HepG2 (cell line): Measurements from ENCODE around the gene CSNK1D. TPM values are rescaled to one million over a fixed set of nuclear protein-coding genes. Genes with fewer than 3 reads are reported as not detected.

Experiments
- BHLHE40 ChIP-seq: IDR thresholded peaks from 2 replicates; pipeline ENCODE4 v1.6.1; 2011; ENCODE audit warnings: low read length, improper control_type of control experiment
- DDIT3 ChIP-seq: sonication (generic); formaldehyde crosslinking; IDR thresholded peaks from 2 replicates; pipeline ENCODE4 v1.4.0; 2020; ENCODE audit warnings: mild to moderate bottlenecking, missing genetic modification reagents
- EEA1 ChIP-seq: sonication (generic); formaldehyde crosslinking; IDR thresholded peaks from 2 replicates; pipeline ENCODE4 v1.5.1; 2020; ENCODE audit warnings: mild to moderate bottlenecking, missing genetic modification reagents, borderline replicate concordance
- KDM3A ChIP-seq: IDR thresholded peaks from 2 replicates; pipeline ENCODE4 v1.6.1; 2018; ENCODE audit warnings: low read depth, missing compliant biosample characterization
- MBNL3 ChIP-seq: fragments of 250-450 bp; sonication (Bioruptor Pico); conservative IDR thresholded peaks from 2 replicates; pipeline ENCODE4 v1.8.0; 2022; ENCODE audit warnings: mild to moderate bottlenecking, inconsistent platforms
- NPAS2 ChIP-seq: sonication (generic); formaldehyde crosslinking; IDR thresholded peaks from 2 replicates; pipeline ENCODE4 v1.8.0; 2022; ENCODE audit warnings: mild to moderate bottlenecking, missing genetic modification reagents, borderline replicate concordance
- ZBTB37 ChIP-seq: sonication (generic); formaldehyde crosslinking; IDR thresholded peaks from 2 replicates; pipeline ENCODE4 v1.4.0; 2020; ENCODE audit warnings: mild to moderate bottlenecking, missing genetic modification reagents
- ZNF317 ChIP-seq: sonication (generic); formaldehyde crosslinking; IDR thresholded peaks from 2 replicates; pipeline ENCODE4 v1.5.0; 2020; ENCODE audit warnings: mild to moderate bottlenecking, missing genetic modification reagents
- ZNF563 ChIP-seq: sonication (generic); formaldehyde crosslinking; IDR thresholded peaks from 2 replicates; pipeline ENCODE4 v1.8.0; 2022; ENCODE audit warnings: mild to moderate bottlenecking, moderate library complexity, missing genetic modification reagents
- ZNF598 ChIP-seq: sonication (generic); formaldehyde crosslinking; IDR thresholded peaks from 2 replicates; pipeline ENCODE4 v1.5.1; 2020; ENCODE audit warnings: mild to moderate bottlenecking, missing genetic modification reagents, borderline replicate concordance
- ZNF737 ChIP-seq: sonication (generic); formaldehyde crosslinking; IDR thresholded peaks from 2 replicates; pipeline ENCODE4 v1.5.0; 2020; ENCODE audit warnings: missing genetic modification reagents, mild to moderate bottlenecking, borderline replicate concordance
- polyA plus RNA-seq, 8 experiments: library from polyadenylated mRNA; depleted of rRNA in 3 of 8; stranded (reverse) in 7 of 8; unstranded in 1 of 8; fragments of >200 nt; fragmentation: Illumina TruSeq in 4 of 8; extraction: Trizol in 4 of 8; gene quantifications; 2 replicates each; pipeline versions ENCODE4 v1.2.1 to v1.2.3, GENCODE V29; 2011 to 2016; ENCODE audit warnings: low read depth in 4 of 8, missing spikeins in 1 of 8, mixed read lengths in 1 of 8; ENCODE audit not compliant: insufficient read depth in 1 of 8
- total RNA-seq, 5 experiments: library from RNA; depleted of rRNA; stranded (reverse); fragments of >200 nt; fragmentation: Illumina TruSeq; extraction: Trizol; gene quantifications; 2 replicates each; pipeline ENCODE4 v1.2.3, GENCODE V29; 2016; ENCODE audit warnings: low read depth in 1 of 5
- TF ChIP-seq, protein P1 (sequence below): sonication (generic); formaldehyde crosslinking; IDR thresholded peaks from 2 replicates; pipeline ENCODE4 v1.4.0; 2020; ENCODE audit warnings: missing genetic modification reagents
- TF ChIP-seq, protein P2 (sequence below): sonication (generic); formaldehyde crosslinking; IDR thresholded peaks from one replicate; pipeline ENCODE4 v1.5.1; 2020; ENCODE audit warnings: mild to moderate bottlenecking, missing genetic modification reagents; ENCODE audit errors: not compliant biosample characterization
- TF ChIP-seq, protein P3 (sequence below): sonication (generic); formaldehyde crosslinking; IDR thresholded peaks from 2 replicates; pipeline ENCODE4 v1.8.0; 2022; ENCODE audit warnings: low read depth, missing genetic modification reagents

Gene CSNK1D
- total and polyA plus RNA-seq, 2 of the 13 experiments (the other 11 are each of a cell fraction or from before 2014, with no cell fraction given): 31.5 to 128 TPM

DNA sequence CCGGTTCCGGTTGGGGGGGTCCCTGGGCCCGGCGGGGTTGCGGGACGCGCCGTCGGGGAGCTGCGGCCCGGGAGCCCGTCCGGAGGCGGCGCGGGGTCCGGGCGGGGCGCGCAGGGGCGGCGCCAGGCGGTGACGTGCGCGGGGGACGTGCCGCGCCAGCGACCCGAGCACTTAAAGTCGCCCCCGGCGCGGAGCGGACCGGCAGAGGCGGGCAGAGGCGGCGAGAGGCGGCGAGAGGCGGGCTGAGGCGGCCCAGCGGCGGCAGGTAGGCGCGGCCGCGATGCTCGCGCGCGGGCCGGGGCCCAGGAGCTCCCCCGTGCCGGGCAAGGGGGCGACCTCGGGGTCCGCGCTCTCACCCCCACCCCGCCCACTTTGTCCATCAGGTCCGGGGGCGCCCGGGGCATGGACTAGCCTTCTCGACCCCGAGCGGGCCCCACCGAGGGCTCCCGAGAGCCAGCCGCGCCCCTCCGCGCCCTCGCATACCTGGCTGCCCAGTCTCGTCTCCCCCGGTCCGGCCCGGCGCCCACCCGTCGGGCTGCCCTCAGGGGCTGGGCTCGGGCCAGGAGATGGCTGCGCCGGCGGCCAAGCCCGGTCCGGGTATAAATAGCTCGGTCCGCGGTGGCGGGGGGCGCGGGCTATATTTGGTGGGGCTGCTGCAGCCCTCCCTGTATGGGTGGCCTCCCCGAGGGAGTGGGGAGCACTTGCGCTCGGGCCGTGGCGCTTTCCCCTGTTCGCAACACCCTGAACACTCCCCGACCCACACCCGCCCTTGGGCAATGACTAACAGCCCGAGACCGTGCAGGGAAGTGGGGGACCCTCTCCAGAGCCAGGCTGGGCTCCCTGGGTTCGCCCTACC lies 44.4 kb downstream of the CSNK1D start, which contains the start of gene SLC16A3 (continued):
- TF ChIP-seq MBNL3 (CRISPR knock-in tag): no peak
- TF ChIP-seq KDM3A (CRISPR knock-in tag): 0 out of 2 replicates have a peak, but pooled peaks have one; percentile 8
- no peak for TF ChIP-seq BHLHE40
- TF ChIP-seq NPAS2 (CRISPR knock-in tag): no peak
- TF ChIP-seq, protein P1, sequence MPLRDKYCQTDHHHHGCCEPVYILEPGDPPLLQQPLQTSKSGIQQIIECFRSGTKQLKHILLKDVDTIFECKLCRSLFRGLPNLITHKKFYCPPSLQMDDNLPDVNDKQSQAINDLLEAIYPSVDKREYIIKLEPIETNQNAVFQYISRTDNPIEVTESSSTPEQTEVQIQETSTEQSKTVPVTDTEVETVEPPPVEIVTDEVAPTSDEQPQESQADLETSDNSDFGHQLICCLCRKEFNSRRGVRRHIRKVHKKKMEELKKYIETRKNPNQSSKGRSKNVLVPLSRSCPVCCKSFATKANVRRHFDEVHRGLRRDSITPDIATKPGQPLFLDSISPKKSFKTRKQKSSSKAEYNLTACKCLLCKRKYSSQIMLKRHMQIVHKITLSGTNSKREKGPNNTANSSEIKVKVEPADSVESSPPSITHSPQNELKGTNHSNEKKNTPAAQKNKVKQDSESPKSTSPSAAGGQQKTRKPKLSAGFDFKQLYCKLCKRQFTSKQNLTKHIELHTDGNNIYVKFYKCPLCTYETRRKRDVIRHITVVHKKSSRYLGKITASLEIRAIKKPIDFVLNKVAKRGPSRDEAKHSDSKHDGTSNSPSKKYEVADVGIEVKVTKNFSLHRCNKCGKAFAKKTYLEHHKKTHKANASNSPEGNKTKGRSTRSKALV (CRISPR knock-in tag): no peak; the same call in 1 of the 2 replicates
- no peak for TF ChIP-seq DDIT3 (CRISPR knock-in tag)
- TF ChIP-seq ZNF563 (CRISPR knock-in tag): no peak
- no peak for TF ChIP-seq ZNF737
- TF ChIP-seq, protein P2, sequence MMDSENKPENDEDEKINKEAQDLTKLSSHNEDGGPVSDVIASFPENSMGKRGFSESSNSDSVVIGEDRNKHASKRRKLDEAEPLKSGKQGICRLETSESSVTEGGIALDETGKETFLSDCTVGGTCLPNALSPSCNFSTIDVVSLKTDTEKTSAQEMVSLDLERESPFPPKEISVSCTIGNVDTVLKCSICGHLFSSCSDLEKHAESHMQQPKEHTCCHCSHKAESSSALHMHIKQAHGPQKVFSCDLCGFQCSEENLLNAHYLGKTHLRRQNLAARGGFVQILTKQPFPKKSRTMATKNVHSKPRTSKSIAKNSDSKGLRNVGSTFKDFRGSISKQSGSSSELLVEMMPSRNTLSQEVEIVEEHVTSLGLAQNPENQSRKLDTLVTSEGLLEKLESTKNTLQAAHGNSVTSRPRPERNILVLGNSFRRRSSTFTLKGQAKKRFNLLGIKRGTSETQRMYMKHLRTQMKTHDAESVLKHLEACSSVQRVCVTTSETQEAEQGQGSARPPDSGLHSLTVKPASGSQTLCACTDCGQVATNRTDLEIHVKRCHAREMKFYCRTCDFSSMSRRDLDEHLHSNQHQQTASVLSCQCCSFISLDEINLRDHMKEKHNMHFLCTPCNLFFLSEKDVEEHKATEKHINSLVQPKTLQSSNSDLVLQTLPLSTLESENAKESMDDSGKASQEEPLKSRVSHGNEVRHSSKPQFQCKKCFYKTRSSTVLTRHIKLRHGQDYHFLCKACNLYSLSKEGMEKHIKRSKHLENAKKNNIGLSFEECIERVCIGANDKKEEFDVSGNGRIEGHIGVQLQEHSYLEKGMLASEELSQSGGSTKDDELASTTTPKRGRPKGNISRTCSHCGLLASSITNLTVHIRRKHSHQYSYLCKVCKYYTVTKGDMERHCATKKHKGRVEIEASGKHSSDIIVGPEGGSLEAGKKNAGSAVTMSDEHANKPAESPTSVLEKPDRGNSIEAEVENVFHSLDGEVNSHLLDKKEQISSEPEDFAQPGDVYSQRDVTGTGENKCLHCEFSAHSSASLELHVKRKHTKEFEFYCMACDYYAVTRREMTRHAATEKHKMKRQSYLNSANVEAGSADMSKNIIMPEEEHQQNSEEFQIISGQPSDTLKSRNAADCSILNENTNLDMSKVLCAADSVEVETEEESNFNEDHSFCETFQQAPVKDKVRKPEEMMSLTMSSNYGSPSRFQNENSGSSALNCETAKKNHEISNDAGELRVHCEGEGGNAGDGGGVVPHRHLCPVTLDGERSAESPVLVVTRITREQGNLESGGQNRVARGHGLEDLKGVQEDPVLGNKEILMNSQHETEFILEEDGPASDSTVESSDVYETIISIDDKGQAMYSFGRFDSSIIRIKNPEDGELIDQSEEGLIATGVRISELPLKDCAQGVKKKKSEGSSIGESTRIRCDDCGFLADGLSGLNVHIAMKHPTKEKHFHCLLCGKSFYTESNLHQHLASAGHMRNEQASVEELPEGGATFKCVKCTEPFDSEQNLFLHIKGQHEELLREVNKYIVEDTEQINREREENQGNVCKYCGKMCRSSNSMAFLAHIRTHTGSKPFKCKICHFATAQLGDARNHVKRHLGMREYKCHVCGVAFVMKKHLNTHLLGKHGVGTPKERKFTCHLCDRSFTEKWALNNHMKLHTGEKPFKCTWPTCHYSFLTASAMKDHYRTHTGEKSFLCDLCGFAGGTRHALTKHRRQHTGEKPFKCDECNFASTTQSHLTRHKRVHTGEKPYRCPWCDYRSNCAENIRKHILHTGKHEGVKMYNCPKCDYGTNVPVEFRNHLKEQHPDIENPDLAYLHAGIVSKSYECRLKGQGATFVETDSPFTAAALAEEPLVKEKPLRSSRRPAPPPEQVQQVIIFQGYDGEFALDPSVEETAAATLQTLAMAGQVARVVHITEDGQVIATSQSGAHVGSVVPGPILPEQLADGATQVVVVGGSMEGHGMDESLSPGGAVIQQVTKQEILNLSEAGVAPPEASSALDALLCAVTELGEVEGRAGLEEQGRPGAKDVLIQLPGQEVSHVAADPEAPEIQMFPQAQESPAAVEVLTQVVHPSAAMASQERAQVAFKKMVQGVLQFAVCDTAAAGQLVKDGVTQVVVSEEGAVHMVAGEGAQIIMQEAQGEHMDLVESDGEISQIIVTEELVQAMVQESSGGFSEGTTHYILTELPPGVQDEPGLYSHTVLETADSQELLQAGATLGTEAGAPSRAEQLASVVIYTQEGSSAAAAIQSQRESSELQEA (CRISPR knock-in tag): no peak
- 0 out of 2 replicates have a peak, but pooled peaks have one; percentile 38 for TF ChIP-seq ZNF598
- no peak for TF ChIP-seq ZNF317 (CRISPR knock-in tag)
- TF ChIP-seq ZBTB37 (CRISPR knock-in tag): no peak
- peak; percentile 34; the same call in 1 of the 2 replicates for TF ChIP-seq EEA1 (CRISPR knock-in tag)
- TF ChIP-seq, protein P3, sequence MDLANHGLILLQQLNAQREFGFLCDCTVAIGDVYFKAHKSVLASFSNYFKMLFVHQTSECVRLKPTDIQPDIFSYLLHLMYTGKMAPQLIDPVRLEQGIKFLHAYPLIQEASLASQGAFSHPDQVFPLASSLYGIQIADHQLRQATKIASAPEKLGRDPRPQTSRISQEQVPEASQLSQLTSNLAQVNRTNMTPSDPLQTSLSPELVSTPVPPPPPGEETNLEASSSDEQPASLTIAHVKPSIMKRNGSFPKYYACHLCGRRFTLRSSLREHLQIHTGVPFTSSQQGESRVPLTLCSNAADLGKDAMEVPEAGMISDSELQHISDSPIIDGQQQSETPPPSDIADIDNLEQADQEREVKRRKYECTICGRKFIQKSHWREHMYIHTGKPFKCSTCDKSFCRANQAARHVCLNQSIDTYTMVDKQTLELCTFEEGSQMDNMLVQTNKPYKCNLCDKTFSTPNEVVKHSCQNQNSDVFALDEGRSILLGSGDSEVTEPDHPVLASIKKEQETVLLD (CRISPR knock-in tag): peak; percentile 88
